ENCODE results near the gene ERC2. TPM values are rescaled to one million over a fixed set of nuclear protein-coding genes. Genes with fewer than 3 reads are reported as not detected.
A peak's percentile ranks its signal among the peaks of the same experiment; 100 is the strongest.

Gene ERC2
- total RNA-seq, 1 experiment from 2014 or later: 0.90 TPM

GRCh38 chr3:55487381-55488241 lies 980.7 kb downstream of the ERC2 start:
- Histone ChIP-seq H3K9me3 (ENCODE audit: low read depth, low read length, poor library complexity, severe bottlenecking) (no peaks in the 10 kb centered on the region), H3K27me3 (replicated peaks; ENCODE audit: insufficient read depth, low read depth, low read length, poor library complexity) (no peaks in the 10 kb centered on the region), H3K27ac (ENCODE audit: low read depth, low read length, poor library complexity, severe bottlenecking) (peak overlapping the region; percentile 81), H3K36me3 (ENCODE audit: insufficient read depth, low read length, poor library complexity, severe bottlenecking) (no peaks in the 10 kb centered on the region), H3K4me3 (ENCODE audit: low read depth, low read length, poor library complexity, severe bottlenecking) (peak overlapping the region; percentile 79), H3K4me1 (ENCODE audit: insufficient read depth, low read length, poor library complexity, severe bottlenecking) (peaks cover 21% of the 10 kb centered on the region)
- BruUV-seq (replicated peaks): no TSS peak
- POLR2A ChIA-PET (ENCODE audit: low non-redundant PET): interaction anchor here (0.6 kb wide), 2 partner anchors 37 to 51 kb away, joined by 4 read pairs; no protein-coding TSS in a partner anchor
- CTCF ChIA-PET: no interaction called here
- peak; percentile 66 for DNase-seq (ENCODE audit: low spot score)
- intact Hi-C loops (cut with micrococcal nuclease; ENCODE audit: unreplicated experiment): loop anchor here (2.0 to 5.0 kb wide), 4 partner anchors 60 to 760 kb away; no protein-coding TSS in a partner anchor
- TF ChIP-seq EZH2 (IDR thresholded peaks at IDR 0.05; ENCODE audit: borderline replicate concordance, low read depth, low read length, poor library complexity, severe bottlenecking) (no peak), CTCF (conservative IDR thresholded peaks at IDR 0.05; ENCODE audit: low read depth, low read length) (no peak)

- TF ChIP-seq CTCF (conservative IDR thresholded peaks at IDR 0.05; ENCODE audit: low read depth, low read length): no peak
- TF ChIP-seq EZH2 (IDR thresholded peaks at IDR 0.05; ENCODE audit: borderline replicate concordance, low read depth, low read length, poor library complexity, severe bottlenecking): no peak
- Histone ChIP-seq H3K4me3 (ENCODE audit: low read depth, low read length, poor library complexity, severe bottlenecking) (peak within 1 kb of the TSS; percentile 79), H3K27me3 (replicated peaks; ENCODE audit: insufficient read depth, low read depth, low read length, poor library complexity) (no peaks in the 10 kb centered on the region), H3K36me3 (ENCODE audit: insufficient read depth, low read length, poor library complexity, severe bottlenecking) (no peaks in the 10 kb centered on the region), H3K27ac (ENCODE audit: low read depth, low read length, poor library complexity, severe bottlenecking) (peak within 1 kb of the TSS; percentile 81), H3K9me3 (ENCODE audit: low read depth, low read length, poor library complexity, severe bottlenecking) (no peaks in the 10 kb centered on the region), H3K4me1 (ENCODE audit: insufficient read depth, low read length, poor library complexity, severe bottlenecking) (peaks cover 19% of the 10 kb centered on the region)
- BruUV-seq (replicated peaks): no TSS peak
- peak; percentile 40 for DNase-seq (ENCODE audit: low spot score)
- POLR2A ChIA-PET (ENCODE audit: low non-redundant PET): interaction anchor here (0.6 kb wide), 1 partner anchor 43 kb away, joined by 3 read pairs; no protein-coding TSS in a partner anchor
- CTCF ChIA-PET: interaction anchor here (0.7 kb wide), 1 partner anchor 628 kb away, joined by 19 read pairs; no protein-coding TSS in a partner anchor
- intact Hi-C loops (cut with micrococcal nuclease; ENCODE audit: unreplicated experiment): loop anchor here (2.0 to 5.0 kb wide), 4 partner anchors 60 to 760 kb away; no protein-coding TSS in a partner anchor
Observed at GRCh38 chr3:55486857-55487380, 981.3 kb downstream of the ERC2 start, which contains the start of gene WNT5A. Gene WNT5A (minus strand): TSS chr3:55487306. CDS start chr3:55486985, 321 bp downstream.

- ChIA-PET POLR2A (ENCODE audit: low non-redundant PET) (interaction anchor here (0.6 kb wide), 1 partner anchor 42 kb away, joined by 3 read pairs; no protein-coding TSS in a partner anchor), CTCF (interaction anchor here (0.7 kb wide), 1 partner anchor 628 kb away, joined by 19 read pairs; no protein-coding TSS in a partner anchor)
- H3K27me3 ChIP-seq (replicated peaks; ENCODE audit: insufficient read depth, low read depth, low read length, poor library complexity): no peaks in the 10 kb centered on the region
- DNase-seq (ENCODE audit: low spot score): peak; percentile 54
- H3K9me3 ChIP-seq (ENCODE audit: low read depth, low read length, poor library complexity, severe bottlenecking): no peaks in the 10 kb centered on the region
- H3K4me1 ChIP-seq (ENCODE audit: insufficient read depth, low read length, poor library complexity, severe bottlenecking): peaks cover 13% of the 10 kb centered on the region
- intact Hi-C loops (cut with micrococcal nuclease; ENCODE audit: unreplicated experiment): loop anchor here (2.0 to 5.0 kb wide), 4 partner anchors 61 to 761 kb away; no protein-coding TSS in a partner anchor
- no peak for TF ChIP-seq EZH2 (IDR thresholded peaks at IDR 0.05; ENCODE audit: borderline replicate concordance, low read depth, low read length, poor library complexity, severe bottlenecking)
- TF ChIP-seq CTCF (conservative IDR thresholded peaks at IDR 0.05; ENCODE audit: low read depth, low read length): no peak
- BruUV-seq (replicated peaks): TSS peak; percentile 47
- no peaks in the 10 kb centered on the region for H3K36me3 ChIP-seq (ENCODE audit: insufficient read depth, low read length, poor library complexity, severe bottlenecking)
- H3K27ac ChIP-seq (ENCODE audit: low read depth, low read length, poor library complexity, severe bottlenecking): peak overlapping the region; percentile 81
- peak overlapping the region; percentile 79 for H3K4me3 ChIP-seq (ENCODE audit: low read depth, low read length, poor library complexity, severe bottlenecking)
Observed at GRCh38 chr3:55486101-55486856, 982.0 kb downstream of the ERC2 start.

Measured in A673 (cell line).